GM18526 (cell line): Measurements from ENCODE around the gene NDFIP1.

Experiments used
- POLR2A ChIP-seq: IDR thresholded peaks from 3 replicates; pipeline ENCODE4 v1.6.1; 2011; ENCODE audit not compliant: insufficient read length; ENCODE audit errors: extremely low read depth

The NDFIP1 gene

DNA sequence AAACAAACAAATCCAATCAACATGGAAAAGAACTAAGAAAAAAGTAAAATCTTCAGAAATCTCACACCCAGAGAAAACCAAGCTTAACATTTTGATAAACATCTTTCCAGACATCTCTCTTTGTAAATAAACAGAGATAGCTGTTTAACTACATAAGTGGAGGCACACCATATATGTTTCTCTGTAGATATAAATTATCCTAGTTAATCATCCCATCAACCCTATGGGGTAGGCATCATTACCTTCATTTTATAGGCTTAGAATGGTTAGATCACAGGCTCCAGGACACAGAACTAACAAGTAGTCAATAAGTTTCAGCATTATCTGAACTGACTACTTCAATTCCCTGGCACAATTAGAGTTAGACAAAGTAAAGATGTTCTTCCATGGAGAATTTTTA lies 22.4 kb upstream of the NDFIP1 start:
- TF ChIP-seq POLR2A: no peak

- no peak for TF ChIP-seq POLR2A
Measured at GRCh38 chr5:142086679-142087078, 21.9 kb upstream of the NDFIP1 start.

DNA sequence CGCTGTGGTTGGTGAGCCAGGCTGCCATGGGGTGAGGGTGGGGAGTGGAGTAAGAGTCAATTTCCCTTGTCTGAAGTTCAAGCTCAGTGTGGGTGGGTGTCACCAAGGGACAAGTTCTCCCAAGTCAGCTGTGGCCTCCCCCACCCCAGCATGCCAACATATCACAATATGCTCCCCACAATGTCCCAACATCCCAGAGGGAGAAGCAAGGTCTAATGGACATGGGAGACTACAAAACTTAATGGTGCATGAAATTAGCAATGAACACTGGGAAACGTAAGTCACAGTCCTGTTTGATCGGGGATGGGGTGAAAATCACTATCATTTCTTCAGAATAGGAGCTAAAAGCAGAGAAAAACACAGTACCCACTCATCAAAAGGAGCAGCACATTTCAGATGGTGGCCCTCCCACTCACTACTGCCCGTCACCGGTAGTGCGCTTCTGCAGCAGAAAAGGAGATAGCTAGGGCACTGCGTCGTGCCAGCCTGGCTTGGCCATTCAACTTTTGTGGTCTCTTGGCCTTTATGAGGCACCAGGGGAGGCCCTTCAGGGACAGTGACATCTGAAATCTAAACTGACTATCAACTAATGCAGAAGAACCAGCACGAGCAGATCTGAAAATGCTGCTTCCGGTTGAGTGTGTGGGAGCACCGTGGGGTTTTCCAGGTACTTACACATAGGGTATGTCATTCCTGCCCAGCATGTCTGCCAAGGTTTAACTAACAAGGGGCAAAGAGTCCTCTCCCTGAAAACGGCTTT lies 20.5 kb upstream of the NDFIP1 start:
- TF ChIP-seq POLR2A: no peak

- no peak for TF ChIP-seq POLR2A
Measured at GRCh38 chr5:142091012-142091411, 17.6 kb upstream of the NDFIP1 start.

GRCh38 chr5:142091922-142092321 lies 16.7 kb upstream of the NDFIP1 start:
- no peak for TF ChIP-seq POLR2A

GRCh38 chr5:142095035-142095434 lies 13.5 kb upstream of the NDFIP1 start:
- TF ChIP-seq POLR2A: no peak

DNA sequence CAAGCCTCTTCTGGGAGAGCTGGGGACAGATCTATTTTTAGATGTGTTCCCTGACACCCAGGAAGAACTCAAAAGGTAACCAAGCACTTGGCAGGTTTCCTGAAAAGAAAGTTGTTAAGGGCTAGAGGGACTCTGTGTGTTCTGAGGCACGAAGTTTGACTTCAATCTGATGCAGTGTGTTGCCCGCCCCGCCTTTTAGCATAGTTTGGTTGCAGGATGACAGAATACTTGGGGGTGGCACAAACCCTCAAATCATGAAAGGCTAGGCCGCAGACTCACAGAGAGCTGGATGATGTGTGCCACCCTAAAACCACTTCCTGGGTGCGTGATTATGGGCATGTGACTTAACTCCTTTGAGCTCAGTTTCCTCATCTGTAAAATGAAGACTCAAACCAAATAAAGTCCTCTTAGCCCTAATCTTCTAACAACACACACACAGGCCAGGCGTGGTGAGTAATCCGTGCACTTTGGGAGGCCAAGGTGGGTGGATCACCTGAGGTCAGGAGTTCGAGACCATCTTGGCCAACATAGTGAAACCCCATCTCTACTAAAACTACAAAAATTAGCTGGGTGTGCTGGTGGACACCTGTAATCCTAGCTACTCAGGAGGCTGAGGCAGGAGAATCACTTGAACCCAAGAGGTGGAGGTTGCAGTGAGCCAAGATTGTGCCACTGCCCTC lies 12.8 kb upstream of the NDFIP1 start:
- no peak for TF ChIP-seq POLR2A

DNA sequence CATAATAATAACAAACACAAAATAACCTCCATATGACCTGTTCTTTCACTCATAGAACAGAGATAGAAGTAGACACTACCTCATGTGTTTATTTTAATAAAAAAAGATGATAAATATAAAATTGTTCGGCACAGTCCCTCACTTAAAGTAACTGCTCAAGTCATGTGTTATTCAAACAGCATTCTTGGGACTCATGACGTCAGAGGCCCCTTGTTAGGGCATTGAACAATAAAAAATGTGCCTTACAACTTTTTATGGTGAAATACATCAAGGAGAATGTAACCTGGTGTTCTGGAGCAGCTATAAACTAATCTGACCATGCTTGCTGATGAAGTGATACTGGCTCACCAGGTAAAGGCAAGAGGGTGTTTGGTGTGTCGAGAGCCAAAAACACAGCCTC lies 12.2 kb upstream of the NDFIP1 start:
- TF ChIP-seq POLR2A: no peak

GRCh38 chr5:142097681-142098080 lies 10.9 kb upstream of the NDFIP1 start:
- TF ChIP-seq POLR2A: no peak

DNA sequence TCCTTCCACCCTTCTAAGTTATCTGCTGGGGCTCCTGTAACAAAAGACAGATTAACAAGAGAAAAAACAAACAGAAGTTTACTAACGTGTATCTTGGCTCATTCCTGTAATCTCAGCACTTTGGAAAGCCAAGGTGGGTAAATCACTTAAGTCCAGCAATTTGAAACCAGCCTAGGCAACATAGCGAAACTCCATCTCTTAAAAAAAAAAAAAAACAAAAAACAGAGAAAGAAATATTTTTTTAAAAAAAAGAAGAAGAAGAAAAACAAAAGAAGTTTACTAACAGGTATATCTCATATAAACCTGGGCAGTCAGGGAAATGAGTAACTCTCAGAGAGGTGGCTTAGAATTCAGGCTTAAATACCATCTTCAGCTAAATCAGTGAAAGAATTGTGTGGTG lies 10.3 kb upstream of the NDFIP1 start:
- no peak for TF ChIP-seq POLR2A

- no peak for TF ChIP-seq POLR2A
Measured at GRCh38 chr5:142098931-142099330, 9.6 kb upstream of the NDFIP1 start.

GRCh38 chr5:142100307-142100706 lies 8.3 kb upstream of the NDFIP1 start:
- TF ChIP-seq POLR2A: no peak

GRCh38 chr5:142102980-142103740 lies 5.4 kb upstream of the NDFIP1 start:
- TF ChIP-seq POLR2A: no peak

DNA sequence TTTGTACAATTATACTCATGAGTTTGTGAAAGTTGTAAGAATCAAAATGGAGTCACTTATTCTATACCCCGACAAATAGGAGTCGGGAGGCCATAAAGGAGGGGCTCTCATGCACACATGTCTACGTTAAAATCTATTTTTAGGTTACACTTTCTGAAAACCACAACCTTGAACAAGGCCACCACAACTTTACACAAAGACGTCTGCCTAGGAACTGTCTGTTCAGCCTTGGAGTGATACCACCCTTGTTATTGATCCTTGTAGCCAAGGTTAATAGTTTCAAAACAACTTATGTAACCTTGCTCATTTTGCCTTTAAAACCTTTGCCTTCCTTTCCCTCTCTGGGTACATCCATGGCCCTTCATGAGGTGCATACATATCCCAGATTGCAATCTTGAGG lies 4.1 kb upstream of the NDFIP1 start:
- no peak for TF ChIP-seq POLR2A

DNA sequence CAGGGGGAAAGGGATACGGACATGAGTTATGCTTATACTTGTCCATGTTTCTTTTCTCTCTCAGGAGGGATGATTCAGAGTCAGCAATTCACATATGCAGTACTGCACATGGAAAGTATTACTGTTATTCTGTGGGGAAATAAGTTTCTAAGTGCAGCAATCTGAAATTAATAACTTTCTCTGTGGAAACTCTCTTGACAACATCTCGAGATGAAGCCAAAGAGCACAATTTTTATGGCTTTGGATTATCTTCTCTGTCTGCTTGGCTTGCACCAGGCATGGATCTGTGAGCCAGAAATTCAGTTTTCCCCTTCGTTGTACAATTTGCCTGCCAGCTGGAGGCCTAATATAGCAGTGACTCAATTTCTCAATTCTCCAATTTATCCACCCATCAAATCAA lies 2.5 kb upstream of the NDFIP1 start:
- no peak for TF ChIP-seq POLR2A
